NCI-H526 treated with DMSO at 0.1 percent for 48 hours (cell line): Measurements from ENCODE around the gene RPL13A.
A peak's percentile ranks its signal among the peaks of the same experiment; 100 is the strongest.

Experiments
- DNase-seq: peaks from one replicate; lab custom pipeline; 2025; lab: John Stamatoyannopoulos, UW

Gene RPL13A

GRCh38 chr19:49507803-49508494 lies 20.5 kb downstream of the RPL13A start:
- DNase-seq: no peak

DNA sequence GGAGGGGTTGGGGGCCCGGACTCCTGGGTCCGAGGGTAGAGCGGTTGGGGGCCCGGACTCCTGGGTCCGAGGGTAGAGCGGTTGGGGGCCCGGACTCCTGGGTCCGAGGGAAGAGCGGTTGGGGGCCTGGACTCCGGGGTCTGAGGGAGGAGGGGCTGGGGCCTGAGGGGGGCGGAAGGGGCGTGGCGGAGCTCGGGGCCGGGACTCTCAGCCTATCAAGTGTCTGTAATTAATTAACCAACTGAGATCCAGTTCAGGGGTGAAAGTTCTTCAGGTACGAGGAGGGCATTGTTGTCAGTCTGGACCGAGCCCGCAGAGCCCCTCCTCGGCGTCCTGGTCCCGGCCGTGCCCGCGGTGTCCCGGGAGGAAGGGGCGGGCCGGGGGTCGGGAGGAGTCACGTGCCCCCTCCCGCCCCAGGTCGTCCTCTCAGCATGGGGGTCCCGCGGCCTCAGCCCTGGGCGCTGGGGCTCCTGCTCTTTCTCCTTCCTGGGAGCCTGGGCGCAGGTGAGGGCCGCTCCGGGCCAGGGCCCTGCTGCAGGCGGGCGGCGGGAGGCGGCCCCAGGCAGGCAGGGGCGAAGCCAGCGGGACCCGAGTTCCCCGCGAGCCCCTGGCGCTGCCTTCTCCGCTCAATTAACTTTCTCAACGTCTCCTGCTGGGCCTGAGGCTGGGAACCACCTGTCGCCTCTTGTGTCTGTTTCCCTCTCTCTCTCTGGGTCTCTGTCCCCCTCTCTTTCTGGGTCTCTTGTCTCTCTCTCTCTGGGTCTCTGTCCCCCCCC lies 25.8 kb downstream of the RPL13A start:
- peak; percentile 52 for DNase-seq

GRCh38 chr19:49513746-49514118 lies 26.3 kb downstream of the RPL13A start:
- no peak for DNase-seq

- DNase-seq: peak; percentile 8
Measured at GRCh38 chr19:49514151-49514550, 26.7 kb downstream of the RPL13A start.

DNA sequence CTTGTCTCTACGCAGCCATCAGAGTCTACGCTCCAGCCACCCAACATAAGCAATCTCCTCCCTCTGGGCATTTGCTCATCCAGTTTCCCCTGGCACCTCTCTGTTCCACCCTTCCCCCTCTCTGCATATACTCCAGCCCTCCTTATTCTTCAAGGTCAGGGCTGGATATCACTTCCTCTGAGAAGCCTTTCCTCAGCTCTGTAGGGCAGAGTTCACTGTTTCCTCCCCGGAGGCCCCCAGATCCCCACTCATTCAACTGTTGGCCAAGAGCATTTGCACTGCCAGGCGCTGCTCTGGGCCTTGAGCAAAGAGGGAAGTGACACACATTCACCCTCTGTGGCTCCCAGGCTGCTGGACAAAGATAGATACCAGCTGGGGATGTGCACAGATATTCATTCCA lies 28.4 kb downstream of the RPL13A start:
- DNase-seq: no peak

DNA sequence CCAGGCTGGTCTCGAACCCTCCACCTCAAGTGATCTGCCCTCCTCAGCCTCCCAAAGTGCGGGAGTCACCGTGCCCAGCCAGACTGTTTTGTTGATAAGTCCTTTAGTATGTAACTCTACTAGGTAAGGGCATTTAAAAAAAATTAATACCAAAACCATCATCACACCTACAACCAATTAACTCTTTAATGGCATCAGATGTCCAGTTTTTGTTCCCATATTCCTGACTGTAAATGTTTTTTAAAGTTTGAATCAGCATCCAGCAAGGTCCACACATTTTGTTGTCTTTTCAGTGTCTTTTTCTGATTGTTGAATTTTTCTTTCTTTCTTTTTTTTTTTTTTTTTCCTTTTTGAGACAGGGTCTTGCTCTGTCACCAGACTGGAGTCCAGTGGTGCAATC lies 30.6 kb downstream of the RPL13A start:
- DNase-seq: no peak

DNA sequence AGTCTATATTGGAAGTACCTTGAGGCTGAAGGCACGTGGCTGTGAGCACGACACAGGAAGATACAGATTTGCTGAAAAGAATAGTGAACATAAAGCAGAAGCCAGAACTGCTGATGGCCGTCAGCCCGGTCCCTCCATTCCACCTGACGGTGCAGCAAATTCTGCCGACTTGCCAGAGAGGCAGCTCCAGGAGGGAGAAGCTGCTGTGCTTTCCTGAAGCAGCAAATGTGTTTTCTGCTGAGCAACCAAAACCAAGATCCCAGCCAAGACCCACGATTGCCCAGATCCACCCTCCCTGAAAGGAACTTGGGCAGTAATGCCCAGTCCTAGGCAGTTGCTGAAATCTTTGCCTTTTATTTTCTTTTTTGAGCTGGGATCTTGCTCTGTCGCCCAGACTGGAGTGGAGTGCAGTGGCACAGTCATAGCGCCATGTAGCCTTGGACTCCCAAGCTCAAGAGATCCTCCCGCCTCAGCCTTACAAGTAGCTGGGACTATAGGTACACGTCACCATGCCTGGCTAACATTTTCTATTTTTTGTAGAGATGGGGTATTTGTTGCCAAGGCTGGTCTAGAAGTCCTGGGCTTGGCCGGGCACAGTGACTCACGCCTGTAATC lies 33.4 kb downstream of the RPL13A start:
- DNase-seq: no peak

GRCh38 chr19:49524812-49525455 lies 37.5 kb downstream of the RPL13A start:
- no peak for DNase-seq

- no peak for DNase-seq
Measured at GRCh38 chr19:49528211-49528771, 40.9 kb downstream of the RPL13A start.

DNA sequence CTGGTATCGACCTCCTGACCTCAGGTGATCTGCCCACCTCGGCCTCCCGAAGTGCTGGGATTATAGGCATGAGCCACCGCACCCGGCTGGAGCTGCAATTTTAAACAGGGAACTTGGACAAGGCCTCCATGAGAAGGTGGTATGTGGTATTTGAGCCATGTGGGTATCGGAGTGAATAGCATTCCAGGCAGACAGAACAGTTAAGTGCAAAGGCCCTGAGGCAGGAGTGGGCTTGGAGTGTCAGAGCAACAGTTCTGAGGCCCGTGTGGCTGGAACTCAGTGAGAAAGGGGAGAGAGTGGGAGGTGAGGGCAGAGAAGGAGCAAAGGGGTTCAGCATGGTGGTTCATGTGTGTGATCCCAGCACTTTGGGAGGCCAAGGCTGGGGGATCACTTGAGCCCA lies 43.3 kb downstream of the RPL13A start:
- DNase-seq: no peak

DNA sequence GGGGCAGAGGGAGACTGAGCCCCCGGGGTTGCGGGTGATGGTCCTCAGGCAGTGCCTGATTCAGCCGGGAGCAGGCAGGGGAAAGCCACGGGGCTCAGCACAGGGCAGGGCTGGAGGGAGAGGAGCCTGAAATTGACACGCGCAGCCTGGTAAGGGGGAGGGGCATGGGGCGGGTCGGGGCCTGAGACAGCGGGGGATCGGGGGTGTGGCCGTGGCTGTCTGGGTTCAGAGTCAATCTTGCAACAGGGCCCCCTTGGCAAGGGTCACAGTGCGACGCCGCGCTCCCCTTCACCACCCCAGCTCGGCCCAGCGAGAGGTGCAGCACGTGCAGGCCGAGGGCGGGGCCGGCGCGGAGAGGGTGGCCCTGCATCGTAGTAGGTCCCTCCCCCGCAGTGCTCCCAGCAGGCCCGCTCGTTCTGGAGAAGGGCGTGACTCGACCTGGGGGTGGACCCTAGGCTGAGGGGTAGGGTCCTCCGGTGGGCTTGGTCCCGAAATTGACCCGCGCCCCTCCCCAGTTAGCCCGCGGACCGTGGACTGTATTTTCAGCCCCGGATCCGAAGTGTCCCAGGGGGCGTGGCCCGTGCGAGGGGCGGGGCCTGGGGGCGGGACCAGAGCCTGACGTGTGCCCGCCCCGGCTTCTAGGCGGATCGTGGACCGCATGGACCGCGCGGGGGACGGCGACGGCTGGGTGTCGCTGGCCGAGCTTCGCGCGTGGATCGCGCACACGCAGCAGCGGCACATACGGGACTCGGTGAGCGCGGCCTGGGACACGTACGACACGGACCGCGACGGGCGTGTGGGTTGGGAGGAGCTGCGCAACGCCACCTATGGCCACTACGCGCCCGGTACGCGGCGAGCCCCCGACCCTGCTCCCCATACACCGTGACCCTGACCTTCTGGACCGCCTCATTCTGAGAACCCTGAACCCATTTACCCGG lies 46.4 kb downstream of the RPL13A start:
- peak; percentile 20 for DNase-seq

DNA sequence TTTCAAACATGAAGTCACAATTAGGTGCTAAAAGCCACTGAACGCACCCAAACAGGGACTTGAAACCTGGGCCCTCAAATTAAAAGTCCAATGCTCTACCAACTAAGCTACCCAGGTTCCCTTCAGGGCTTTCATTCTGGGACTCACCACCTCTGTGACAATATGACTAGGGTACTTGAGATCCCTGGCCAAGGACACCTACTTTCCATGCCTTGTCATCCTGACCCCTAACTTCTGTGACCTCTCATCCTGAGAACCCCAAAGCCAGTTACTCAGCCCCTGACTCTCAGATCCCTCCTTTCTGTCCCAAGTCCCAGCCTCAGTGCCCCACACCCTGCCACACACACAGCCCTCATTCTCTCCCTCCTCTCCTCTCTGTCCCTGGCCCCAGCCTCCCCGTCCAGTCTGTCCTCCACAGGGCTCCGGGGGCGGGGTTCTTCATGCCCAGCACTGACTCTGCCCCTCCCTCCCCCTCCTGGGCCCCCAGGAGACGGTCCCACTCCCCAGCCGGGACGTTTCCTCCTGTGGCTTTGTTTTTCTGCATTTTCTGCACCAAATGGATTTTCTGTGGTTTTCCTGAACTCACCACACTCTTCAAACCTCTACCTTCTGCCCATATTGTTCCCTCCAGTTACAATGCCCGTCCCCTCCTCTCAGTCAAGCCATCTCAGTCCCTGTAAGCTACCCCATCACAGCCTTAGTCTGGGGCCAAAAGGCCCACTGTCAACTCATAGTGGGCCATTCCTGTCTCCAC lies 47.4 kb downstream of the RPL13A start:
- DNase-seq: no peak

DNA sequence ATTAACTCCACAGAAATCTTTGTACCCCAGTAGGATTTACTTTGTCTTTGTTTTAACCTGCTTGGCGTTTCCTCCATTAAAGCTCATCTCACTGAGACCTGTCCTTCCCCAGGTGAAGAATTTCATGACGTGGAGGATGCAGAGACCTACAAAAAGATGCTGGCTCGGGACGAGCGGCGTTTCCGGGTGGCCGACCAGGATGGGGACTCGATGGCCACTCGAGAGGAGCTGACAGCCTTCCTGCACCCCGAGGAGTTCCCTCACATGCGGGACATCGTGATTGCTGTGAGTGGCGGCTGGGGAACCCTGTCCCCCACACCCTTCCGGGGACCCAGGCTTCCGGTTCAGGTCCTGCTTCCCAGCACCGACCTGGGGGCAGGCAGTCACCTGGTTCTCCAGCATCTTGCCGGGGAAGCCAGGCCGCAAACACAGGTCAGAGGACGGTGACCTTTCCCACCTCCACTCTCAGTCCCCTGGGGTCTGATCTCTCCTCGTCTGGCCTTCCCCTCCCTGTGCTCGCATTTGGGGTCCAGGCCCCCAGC lies 49.6 kb downstream of the RPL13A start:
- DNase-seq: no peak

DNA sequence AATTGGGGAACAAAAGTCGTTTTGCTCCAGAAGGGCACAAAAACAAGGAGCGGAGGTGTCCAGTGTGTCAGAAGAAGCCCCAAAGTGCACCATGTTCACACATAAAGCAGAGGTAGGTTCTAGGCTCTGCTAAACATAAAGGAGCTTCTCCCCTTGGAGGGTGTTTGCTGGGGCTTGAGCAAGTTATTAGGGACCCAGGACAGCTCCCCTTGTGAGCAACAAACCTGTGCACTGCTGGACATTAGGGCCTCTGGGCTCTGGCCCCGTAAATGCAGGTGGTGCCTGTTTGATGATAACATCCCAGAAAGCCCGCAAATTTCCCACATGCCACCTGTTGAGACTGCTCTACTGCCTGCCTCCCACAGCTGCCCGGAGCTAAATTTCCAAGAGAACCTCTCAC lies 51.2 kb downstream of the RPL13A start:
- no peak for DNase-seq

DNA sequence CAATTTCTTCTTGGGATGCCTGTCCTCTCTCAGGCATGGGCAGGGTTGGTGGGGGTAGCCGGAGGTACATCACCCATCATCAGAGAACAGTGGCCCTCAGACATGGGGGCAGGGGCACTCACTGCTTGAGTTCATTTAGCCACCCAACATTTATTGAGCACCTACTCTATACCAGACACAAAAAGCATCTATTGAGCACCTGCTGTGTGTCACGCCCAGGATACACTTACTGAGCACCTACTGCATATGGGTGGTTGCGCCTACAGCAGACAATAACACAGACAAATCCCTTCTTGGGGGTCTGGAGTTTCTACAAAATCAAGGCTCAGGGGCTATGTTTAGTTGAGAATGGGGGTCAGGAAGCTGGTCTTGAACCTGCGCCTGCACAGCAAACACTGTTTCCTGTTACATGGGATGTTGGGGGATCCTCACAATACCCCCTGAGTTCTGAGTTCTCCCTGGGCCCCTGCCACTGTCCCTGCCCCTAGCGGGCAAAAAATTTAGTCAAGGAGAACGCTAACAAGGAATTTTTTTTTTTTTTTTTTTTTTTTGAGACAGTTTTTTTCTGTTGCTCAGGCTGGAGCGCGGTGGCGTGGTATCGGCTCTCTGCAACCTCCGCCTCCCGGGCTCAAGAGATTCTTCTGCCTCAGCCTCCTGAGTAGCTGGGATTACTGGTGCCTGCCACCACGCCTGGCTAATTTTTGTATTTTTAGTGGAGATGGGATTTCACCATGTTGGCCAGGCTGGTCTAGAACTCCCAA lies 52.0 kb downstream of the RPL13A start:
- DNase-seq: no peak
